Cardiac muscle cell (in vitro differentiated cells and primary cell): Measurements from ENCODE around the gene F10. TPM values are rescaled to one million over a fixed set of nuclear protein-coding genes. Genes with fewer than 3 reads are reported as not detected.
"Not testable (repeated sequence)": the region's sequence is repeated elsewhere in the genome, so short reads cannot be mapped to it uniquely, and the experiment has no call there.

Experiments used
- DNase-seq, 2 donors: peaks; one replicate each; pipeline versions ENCODE4 v3.0.0 to v3.0.0-alpha.2; 2010 to 2017; ENCODE audit warnings: low read depth in 1 of 2, low spot score in 1 of 2
- H3K27ac ChIP-seq: fragments of 200-600 bp; sonication (generic); 2 replicates; pipeline ENCODE4 v1.5.1; 2016
- H3K27me3 ChIP-seq: fragments of 200-600 bp; sonication (generic); 2 replicates; pipeline ENCODE4 v1.6.0; 2016; ENCODE audit warnings: control low read depth
- H3K36me3 ChIP-seq: fragments of 200-600 bp; sonication (generic); 2 replicates; pipeline ENCODE4 v1.5.1; 2016; ENCODE audit warnings: control low read depth
- H3K4me1 ChIP-seq: fragments of 200-600 bp; sonication (generic); 2 replicates; pipeline ENCODE4 v1.8.1; 2017; ENCODE audit warnings: low read depth, mild to moderate bottlenecking, mixed run types
- H3K4me3 ChIP-seq: fragments of 200-600 bp; sonication (generic); 2 replicates; pipeline ENCODE4 v1.5.1; 2016; ENCODE audit warnings: mild to moderate bottlenecking
- H3K9me3 ChIP-seq: fragments of 200-600 bp; sonication (generic); 2 replicates; pipeline ENCODE4 v1.5.1; 2017; ENCODE audit warnings: low read depth, mild to moderate bottlenecking, control low read depth
- CTCF ChIP-seq: IDR thresholded peaks from 2 replicates; pipeline ENCODE4 v1.5.1; 2012; ENCODE audit warnings: low read depth, mild to moderate bottlenecking, low read length
- polyA plus RNA-seq: library from polyadenylated mRNA; unstranded; fragments of >200 nt; fragmentation: Nextera tagmentation; extraction: Ambion mirVana; gene quantifications from 2 replicates; pipeline ENCODE4 v1.2.1, GENCODE V29; 2016
- total RNA-seq: library from RNA; depleted of rRNA; stranded (reverse); fragments of >200 nt; gene quantifications from 2 replicates; pipeline ENCODE4 v1.2.3, GENCODE V29; 2016

The F10 gene
- total and polyA plus RNA-seq, 2 experiments from 2014 or later: 4.0 to 6.6 TPM

DNA sequence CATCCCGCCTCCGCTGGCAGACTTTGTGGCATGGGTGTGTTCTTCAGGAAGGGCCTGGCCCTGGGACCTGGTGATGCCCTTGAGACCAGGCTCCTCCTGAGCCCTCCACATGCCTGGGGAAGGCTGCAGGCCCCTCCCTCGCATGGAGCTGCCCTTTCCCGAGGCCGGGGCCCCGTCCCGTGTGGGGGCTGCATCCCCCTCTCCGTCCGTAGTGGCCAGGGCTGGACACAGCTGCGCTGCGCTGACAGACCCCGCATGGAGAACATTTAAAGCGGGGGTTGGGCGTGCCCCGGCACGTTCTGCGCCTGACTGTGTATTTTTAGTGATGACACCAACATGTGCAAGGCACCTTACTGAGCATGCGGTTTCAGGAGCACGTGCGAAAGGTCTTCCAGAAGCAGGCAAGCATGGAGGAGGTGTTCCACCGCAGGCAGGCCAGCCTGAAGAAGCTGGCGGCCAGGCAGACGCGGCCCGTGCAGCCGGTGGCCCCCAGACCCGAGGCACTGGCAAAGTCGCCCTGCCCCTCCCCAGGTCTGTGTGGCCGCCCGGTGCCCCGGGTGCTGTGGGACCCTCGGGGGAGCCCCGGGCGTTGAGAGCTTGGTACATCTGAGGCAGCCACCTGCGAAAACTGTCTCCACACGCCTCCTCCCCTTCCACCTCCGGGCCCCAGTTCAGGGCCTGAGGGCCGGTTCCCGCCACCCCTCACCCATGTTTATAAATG is 45.8 kb upstream of the F10 start:
- Histone ChIP-seq H3K9me3 (no peaks in the 10 kb centered on the region), H3K36me3 (no peaks in the 10 kb centered on the region), H3K4me1 (peaks cover 8% of the 10 kb centered on the region), H3K4me3 (no peak overlapping the region), H3K27me3 (no peaks in the 10 kb centered on the region), H3K27ac (no peak overlapping the region)
- no peak for TF ChIP-seq CTCF
- DNase-seq: no peak

DNA sequence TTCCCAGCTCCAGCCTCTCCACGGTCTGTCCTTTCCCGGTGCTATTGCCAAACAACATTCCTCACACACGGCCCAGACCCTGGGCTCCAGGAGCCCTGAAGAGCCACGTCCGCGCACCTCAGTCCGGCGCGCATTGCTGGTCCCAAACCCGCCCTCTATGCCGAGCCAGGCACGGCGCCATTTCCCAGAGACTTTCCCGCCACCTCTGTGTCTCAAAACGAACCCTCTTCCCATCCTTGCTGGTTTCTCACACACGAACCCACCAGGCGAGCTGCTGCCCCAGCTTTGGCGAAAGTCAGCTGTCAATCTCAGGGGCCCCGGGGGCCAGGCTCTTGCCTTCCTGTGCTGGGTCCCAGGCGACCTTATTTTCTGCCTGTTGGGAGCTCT is 45.0 kb upstream of the F10 start:
- no peaks in the 10 kb centered on the region for H3K9me3 ChIP-seq
- TF ChIP-seq CTCF: no peak
- H3K4me1 ChIP-seq: peaks cover 8% of the 10 kb centered on the region
- no peak for DNase-seq
- no peaks in the 10 kb centered on the region for H3K27me3 ChIP-seq
- H3K4me3 ChIP-seq: no peak overlapping the region
- no peak overlapping the region for H3K27ac ChIP-seq
- H3K36me3 ChIP-seq: no peaks in the 10 kb centered on the region

GRCh38 chr13:113077953-113078901 is 44.4 kb upstream of the F10 start:
- H3K4me3 ChIP-seq: no peak overlapping the region
- H3K27ac ChIP-seq: no peak overlapping the region
- H3K9me3 ChIP-seq: no peaks in the 10 kb centered on the region
- no peak for DNase-seq
- no peak for TF ChIP-seq CTCF
- H3K36me3 ChIP-seq: no peaks in the 10 kb centered on the region
- H3K4me1 ChIP-seq: peaks cover 8% of the 10 kb centered on the region
- no peaks in the 10 kb centered on the region for H3K27me3 ChIP-seq

- Histone ChIP-seq H3K4me3 (no peak overlapping the region), H3K9me3 (no peaks in the 10 kb centered on the region), H3K36me3 (no peaks in the 10 kb centered on the region), H3K4me1 (peaks cover 8% of the 10 kb centered on the region), H3K27me3 (no peaks in the 10 kb centered on the region), H3K27ac (no peak overlapping the region)
- TF ChIP-seq CTCF: no peak
- no peak for DNase-seq
Measured at GRCh38 chr13:113078902-113079780, 43.5 kb upstream of the F10 start.

- not testable (repeated sequence) for H3K36me3 ChIP-seq, H3K27ac ChIP-seq, H3K4me1 ChIP-seq, H3K9me3 ChIP-seq, H3K27me3 ChIP-seq, DNase-seq, H3K4me3 ChIP-seq
Measured at GRCh38 chr13:113079781-113080080, 42.9 kb upstream of the F10 start.
